Measurements from ENCODE around the gene CDYL.

Gene CDYL

GRCh38 chr6:4840169-4840568 is 64.0 kb downstream of the CDYL start:
- TF ChIP-seq CTCF (IDR thresholded peaks at IDR 0.05; ENCODE audit: poor library complexity, severe bottlenecking) = no peak
- H3K4me3 ChIP-seq (ENCODE audit: severe bottlenecking) = no peak overlapping the region
- DNase-seq (ENCODE audit: low spot score) (no peak), ATAC-seq (ENCODE audit: low read depth) (no peak)
- no peaks in the 10 kb centered on the region for H3K27me3 ChIP-seq (ENCODE audit: insufficient read depth, poor library complexity, severe bottlenecking)
- no peaks in the 10 kb centered on the region for H3K4me1 ChIP-seq (ENCODE audit: insufficient read depth, poor library complexity, severe bottlenecking)
- H3K27ac ChIP-seq (ENCODE audit: poor library complexity, severe bottlenecking) = no peak overlapping the region
- H3K9me3 ChIP-seq (ENCODE audit: severe bottlenecking) = peaks cover 10% of the 10 kb centered on the region
- H3K36me3 ChIP-seq (ENCODE audit: low read depth) = no peaks in the 10 kb centered on the region

- H3K9me3 ChIP-seq (ENCODE audit: severe bottlenecking) = peaks cover 10% of the 10 kb centered on the region
- TF ChIP-seq CTCF (IDR thresholded peaks at IDR 0.05; ENCODE audit: poor library complexity, severe bottlenecking) = peak; percentile 31
- H3K4me3 ChIP-seq (ENCODE audit: severe bottlenecking) = no peak overlapping the region
- no peak for DNase-seq (ENCODE audit: low spot score)
- no peaks in the 10 kb centered on the region for H3K27me3 ChIP-seq (ENCODE audit: insufficient read depth, poor library complexity, severe bottlenecking)
- H3K36me3 ChIP-seq (ENCODE audit: low read depth) = no peaks in the 10 kb centered on the region
- ATAC-seq (ENCODE audit: low read depth) = no peak
- no peak overlapping the region for H3K27ac ChIP-seq (ENCODE audit: poor library complexity, severe bottlenecking)
- H3K4me1 ChIP-seq (ENCODE audit: insufficient read depth, poor library complexity, severe bottlenecking) = no peaks in the 10 kb centered on the region
Observed at GRCh38 chr6:4844108-4844507, 67.9 kb downstream of the CDYL start.

GRCh38 chr6:4846387-4846786 is 70.2 kb downstream of the CDYL start:
- peaks cover 10% of the 10 kb centered on the region for H3K9me3 ChIP-seq (ENCODE audit: severe bottlenecking)
- DNase-seq (ENCODE audit: low spot score) = no peak
- no peaks in the 10 kb centered on the region for H3K27me3 ChIP-seq (ENCODE audit: insufficient read depth, poor library complexity, severe bottlenecking)
- no peaks in the 10 kb centered on the region for H3K4me1 ChIP-seq (ENCODE audit: insufficient read depth, poor library complexity, severe bottlenecking)
- no peak overlapping the region for H3K4me3 ChIP-seq (ENCODE audit: severe bottlenecking)
- TF ChIP-seq CTCF (IDR thresholded peaks at IDR 0.05; ENCODE audit: poor library complexity, severe bottlenecking) = no peak
- H3K36me3 ChIP-seq (ENCODE audit: low read depth) = no peaks in the 10 kb centered on the region
- no peak overlapping the region for H3K27ac ChIP-seq (ENCODE audit: poor library complexity, severe bottlenecking)
- ATAC-seq (ENCODE audit: low read depth) = no peak

GRCh38 chr6:4848382-4849068 is 72.3 kb downstream of the CDYL start:
- Histone ChIP-seq H3K36me3 (ENCODE audit: low read depth) (no peaks in the 10 kb centered on the region), H3K4me3 (ENCODE audit: severe bottlenecking) (no peak overlapping the region), H3K27ac (ENCODE audit: poor library complexity, severe bottlenecking) (no peak overlapping the region), H3K4me1 (ENCODE audit: insufficient read depth, poor library complexity, severe bottlenecking) (no peaks in the 10 kb centered on the region), H3K9me3 (ENCODE audit: severe bottlenecking) (no peaks in the 10 kb centered on the region), H3K27me3 (ENCODE audit: insufficient read depth, poor library complexity, severe bottlenecking) (no peaks in the 10 kb centered on the region)
- no peak for ATAC-seq (ENCODE audit: low read depth)
- TF ChIP-seq CTCF (IDR thresholded peaks at IDR 0.05; ENCODE audit: poor library complexity, severe bottlenecking) = peak; percentile 38
- no peak for DNase-seq (ENCODE audit: low spot score)
